GM12874 (cell line): ENCODE results near the gene CNTROB.

Experiments
- TF ChIP-seq, protein P1 (sequence below): IDR thresholded peaks from 2 replicates; pipeline ENCODE4 v1.5.1; 2011; ENCODE audit warnings: low read depth, mild to moderate bottlenecking, control low read depth, low read length, moderate library complexity; ENCODE audit not compliant: insufficient read depth

The CNTROB gene

GRCh38 chr17:7931709-7932482, at the start of gene CNTROB, which contains the start of gene TRAPPC1:
TSS of gene CNTROB (plus strand) at chr17:7932206. CDS start at chr17:7933080, 874 bp downstream.
TSS of gene TRAPPC1 (minus strand) at chr17:7931946. CDS start at chr17:7931829, 117 bp downstream.
- TF ChIP-seq, protein P1, sequence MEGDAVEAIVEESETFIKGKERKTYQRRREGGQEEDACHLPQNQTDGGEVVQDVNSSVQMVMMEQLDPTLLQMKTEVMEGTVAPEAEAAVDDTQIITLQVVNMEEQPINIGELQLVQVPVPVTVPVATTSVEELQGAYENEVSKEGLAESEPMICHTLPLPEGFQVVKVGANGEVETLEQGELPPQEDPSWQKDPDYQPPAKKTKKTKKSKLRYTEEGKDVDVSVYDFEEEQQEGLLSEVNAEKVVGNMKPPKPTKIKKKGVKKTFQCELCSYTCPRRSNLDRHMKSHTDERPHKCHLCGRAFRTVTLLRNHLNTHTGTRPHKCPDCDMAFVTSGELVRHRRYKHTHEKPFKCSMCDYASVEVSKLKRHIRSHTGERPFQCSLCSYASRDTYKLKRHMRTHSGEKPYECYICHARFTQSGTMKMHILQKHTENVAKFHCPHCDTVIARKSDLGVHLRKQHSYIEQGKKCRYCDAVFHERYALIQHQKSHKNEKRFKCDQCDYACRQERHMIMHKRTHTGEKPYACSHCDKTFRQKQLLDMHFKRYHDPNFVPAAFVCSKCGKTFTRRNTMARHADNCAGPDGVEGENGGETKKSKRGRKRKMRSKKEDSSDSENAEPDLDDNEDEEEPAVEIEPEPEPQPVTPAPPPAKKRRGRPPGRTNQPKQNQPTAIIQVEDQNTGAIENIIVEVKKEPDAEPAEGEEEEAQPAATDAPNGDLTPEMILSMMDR, result no peak

- TF ChIP-seq, protein P1, result no peak
These were observed 49.4 kb upstream of the CNTROB start for GRCh38 chr17:7882629-7883028.

GRCh38 chr17:7883781-7884386, 48.1 kb upstream of the CNTROB start:
- TF ChIP-seq, protein P1, result no peak

DNA sequence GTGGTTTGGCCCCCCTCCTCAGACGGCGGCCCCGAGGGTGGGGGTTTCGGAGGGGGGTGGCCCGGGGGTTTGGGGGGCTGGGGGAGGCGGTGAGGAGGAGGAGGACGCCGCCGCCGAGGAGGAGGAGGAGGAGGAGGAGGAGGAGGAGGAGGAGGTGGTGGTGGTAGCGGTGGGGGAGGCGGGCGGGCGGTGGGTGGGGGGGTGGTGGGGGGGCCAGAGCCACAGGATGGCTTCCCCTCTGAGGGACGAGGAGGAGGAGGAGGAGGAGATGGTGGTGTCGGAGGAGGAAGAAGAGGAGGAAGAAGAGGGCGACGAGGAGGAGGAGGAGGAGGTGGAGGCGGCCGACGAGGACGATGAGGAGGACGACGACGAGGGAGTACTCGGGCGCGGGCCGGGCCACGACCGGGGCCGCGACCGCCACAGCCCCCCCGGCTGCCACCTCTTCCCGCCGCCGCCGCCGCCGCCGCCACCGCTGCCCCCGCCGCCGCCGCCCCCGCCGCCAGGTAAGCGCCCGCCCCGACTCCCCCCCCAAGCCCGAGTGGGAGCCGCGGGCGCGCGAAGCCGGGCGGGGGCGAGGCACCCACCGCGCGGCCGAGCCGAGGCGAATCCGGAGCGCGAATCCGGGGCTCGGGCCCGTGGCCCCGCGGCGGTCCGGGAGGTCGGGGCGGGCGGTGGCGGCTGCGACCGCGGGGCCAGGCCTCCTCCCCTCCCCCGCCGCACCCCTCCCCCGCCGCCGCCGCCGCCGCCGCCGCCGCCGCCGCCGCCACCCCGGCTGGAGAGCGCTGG, 47.2 kb upstream of the CNTROB start:
- TF ChIP-seq, protein P1, result no peak

- TF ChIP-seq, protein P1, result no peak
These were observed 46.4 kb upstream of the CNTROB start for GRCh38 chr17:7885367-7886226.

DNA sequence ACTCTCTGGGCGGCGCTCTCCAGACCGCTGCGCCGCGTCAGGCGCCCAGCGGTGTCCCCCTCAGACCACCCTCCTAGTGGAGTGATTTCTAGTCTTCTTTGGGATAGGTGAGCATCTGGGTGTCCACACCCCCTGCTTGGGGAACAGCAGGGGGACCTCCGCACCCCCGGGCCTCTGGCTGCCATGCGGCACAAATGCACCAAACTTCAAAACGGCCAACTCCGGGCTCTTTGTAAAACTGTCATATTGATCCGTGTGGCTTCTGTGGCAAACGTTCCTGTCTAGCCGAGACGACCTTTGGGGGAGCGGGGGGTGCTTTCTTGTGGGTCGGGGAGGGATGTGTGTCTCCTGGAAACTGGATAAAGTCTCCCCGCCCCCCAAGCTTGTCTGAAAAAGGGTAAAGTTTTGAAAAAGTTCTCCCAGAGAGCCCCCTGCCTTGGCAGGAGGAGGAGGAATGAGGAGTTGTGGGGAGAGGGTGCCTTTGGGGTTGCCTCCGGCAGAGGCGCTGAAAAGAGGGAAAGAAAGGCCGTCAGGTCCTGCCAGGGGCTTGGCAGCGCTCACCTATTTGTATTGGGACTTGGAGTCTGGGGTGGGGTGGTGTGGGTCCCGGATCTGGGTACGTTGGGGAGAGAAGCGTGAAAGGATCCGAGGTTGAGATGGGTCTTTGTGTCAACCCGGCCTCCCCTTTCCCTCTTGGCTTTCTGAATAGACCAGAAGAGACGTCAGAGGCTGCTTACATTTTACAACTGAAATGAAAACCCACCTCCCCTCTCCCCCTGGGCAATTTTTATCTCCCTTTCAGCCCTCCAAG, 45.6 kb upstream of the CNTROB start:
- TF ChIP-seq, protein P1, result 0 out of 2 replicates have a peak, but pooled peaks have one; percentile 16
